Hypothalamus (tissue), 51 donors: Measurements from ENCODE around the gene PLCH1.

Experiments
- DNase-seq, 51 donors: peaks; one replicate each; lab custom pipeline; 2025; lab: John Stamatoyannopoulos, UW

Gene PLCH1

DNA sequence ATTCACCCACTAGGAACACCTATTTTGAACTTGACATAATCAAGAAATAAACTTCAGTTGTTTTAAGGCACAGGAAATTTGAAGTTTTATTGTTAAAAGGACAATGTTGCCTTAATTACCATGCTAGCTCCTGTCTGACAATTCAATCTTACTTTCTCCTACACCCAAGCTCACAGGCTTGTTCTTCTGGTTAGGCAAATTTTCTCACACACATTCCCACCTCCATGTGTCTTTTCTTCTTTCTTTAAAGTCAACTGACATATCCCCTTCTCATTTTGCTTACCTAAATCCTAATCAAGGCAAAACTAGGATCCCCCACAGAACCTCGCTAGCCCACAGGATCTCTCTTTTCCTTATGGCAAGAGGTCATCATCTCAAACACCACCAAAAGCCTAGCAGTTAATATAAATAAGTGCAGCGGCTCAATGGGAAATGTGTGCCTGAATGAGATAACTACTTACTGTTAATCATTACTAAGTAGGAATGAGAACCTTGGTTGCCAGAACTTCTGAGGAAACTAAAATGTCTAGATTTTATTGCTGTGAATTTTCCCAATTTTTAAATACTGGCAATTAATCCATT, 189.3 kb downstream of the PLCH1 start:
- no peak for DNase-seq

DNA sequence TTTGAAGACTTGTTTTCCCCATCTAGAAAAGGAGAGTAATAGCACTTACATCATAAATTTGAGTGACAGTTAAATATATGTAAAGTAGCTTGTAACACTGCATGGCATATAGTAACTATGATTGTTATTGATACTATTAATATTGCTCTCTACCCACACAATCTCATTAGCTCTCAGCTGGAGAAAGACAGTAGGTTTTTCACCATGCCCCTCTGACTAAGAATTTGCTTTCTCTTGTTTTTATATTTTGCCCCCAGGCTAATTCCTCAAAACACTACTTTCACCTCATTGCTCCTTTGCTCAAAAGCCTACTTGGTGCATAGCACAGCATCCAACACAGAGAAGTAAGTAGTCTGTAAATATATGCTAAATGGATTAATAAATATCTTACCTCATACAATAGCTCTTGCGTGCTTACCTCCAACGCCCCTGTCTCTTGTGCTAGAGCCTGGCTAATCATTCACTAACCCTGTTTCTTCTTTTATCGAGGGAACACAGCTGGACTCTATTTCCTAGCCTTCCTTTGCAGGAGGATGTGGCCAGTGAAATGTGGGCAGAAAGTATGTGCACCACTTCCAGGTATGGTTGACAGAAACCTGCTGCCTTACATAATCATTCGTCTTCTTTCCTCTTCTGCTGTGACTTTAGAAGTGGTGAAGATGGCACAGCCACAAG, 190.0 kb downstream of the PLCH1 start:
- no peak for DNase-seq

DNA sequence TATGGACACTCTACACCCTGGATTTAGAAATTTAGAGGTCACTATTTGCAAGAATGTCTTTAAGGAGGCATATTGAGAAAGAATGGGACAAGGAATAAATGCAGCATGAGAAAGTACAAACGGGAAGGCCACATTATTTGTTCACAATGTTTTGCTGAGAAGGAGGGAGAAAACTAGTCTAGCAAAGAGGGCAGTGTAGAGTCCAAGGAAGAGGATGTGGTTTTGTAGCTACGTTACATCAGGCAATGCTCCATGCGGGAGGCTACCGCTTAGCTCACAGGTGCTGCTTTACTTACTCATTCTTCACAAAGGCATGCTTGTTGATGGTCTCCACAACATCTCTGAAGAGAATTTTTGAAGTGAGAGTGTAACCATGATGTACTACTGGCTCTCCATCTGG, 191.1 kb downstream of the PLCH1 start:
- DNase-seq, result no peak

DNA sequence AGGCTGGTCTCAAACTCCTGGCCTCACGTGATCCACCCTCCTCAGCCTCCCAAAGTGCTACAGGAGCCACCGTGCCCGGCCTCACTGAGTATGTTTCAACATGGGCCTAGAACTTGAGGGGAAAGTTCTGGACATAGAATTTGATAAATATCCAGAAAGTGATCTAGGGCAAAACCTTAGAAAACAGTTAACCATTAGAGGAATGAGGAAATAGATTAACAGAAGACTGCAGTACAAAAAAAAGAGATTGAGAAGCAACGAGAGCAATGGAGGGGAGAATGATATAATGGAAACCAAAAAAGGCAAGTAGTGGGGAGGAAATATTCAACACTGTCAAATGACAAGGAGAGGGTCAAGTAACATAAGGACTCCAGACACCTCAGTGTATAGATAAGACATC, 191.5 kb downstream of the PLCH1 start:
- DNase-seq, result no peak

DNA sequence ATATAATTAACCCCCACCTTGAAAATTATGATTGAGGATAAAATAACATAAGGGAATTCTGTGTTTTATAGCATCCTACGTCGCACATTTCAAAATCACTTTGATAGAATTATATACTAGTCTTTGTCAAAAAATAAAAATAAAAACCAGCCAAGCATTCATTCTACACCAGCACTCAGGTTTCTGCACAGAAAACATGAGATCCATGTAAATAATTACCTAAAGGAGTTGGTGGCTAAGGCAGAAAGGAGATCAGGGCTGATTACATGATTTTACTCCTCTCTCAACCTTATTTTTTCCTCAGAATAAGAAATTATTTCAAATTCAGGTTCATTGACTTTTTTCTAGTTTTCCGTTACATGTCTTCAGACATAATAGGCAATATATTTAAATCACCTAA, 194.5 kb downstream of the PLCH1 start:
- no peak for DNase-seq

DNA sequence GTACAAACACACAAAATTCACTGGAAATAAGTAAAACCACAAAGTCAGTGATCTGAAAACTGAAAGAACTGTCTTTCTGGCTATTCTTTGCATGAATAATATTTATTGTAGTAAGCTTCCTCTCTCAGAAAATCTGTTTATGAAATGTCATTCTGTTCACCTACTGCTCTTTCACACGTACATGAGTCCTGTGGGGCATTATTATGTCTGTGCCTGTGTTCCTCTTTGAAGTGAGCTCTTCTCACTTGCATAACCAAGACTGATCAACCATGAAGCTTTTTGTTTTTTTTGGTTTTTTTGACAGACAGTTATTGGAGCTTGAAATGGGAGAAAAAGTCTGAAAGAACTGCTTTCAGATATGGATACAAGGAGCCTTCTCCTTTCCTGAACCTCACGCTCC, 195.8 kb downstream of the PLCH1 start:
- DNase-seq, result no peak

DNA sequence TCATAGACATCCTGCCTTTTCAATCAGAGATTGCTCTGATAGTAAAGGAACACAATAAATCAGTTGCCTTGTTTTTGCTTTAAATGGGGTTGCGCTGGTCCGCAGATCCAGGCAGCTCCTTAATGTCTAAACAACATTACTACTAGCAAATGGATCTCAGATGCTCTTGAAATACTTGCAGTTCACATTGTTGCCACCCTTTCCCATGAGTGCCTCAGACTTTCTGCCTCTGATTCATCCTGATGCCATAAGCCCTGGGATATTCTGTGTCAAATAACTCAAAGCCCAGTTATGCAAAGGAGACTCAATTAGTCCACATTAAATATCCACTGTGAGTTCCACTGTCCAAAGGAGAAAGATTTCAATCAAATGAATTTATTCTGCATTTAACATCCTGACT, 196.7 kb downstream of the PLCH1 start:
- no peak for DNase-seq

DNA sequence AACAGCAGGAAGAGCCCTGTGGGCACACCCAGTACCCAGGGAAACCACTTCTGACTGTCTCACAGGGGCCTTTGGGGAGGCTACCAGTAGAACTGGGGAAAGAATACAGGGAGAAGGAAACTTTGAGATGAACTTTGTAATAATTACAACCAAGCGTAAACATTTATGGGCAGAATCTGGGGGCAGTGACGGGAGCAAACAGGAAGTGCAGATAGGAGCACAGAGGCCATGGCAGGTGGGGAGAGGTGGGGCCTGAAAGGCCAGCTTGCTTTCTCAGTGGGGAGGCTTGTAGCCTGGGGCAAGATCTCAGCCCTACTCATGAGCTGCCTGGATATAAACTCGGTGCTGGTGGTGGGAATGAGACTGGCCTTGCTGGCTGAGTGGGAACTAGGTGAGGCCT, 209.8 kb downstream of the PLCH1 start:
- no peak for DNase-seq

DNA sequence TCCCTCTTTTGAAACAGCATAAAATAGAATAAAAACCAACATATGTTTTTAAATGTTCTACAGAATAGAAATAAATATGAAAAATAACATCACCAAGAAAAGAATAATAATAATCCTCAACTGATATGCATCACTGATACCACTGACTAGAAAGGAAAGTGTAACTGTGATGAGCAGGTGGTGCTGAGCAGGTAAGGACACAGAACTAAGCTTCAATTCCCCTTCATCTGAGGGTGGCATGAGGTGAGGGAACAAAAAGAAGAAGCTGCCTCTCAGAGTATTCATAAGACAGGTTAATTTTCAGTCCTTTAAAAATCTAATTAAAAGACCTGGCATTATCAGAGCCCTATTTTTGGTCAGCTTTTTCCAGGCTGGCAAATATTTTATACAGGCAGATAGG, 216.3 kb downstream of the PLCH1 start:
- no peak for DNase-seq

DNA sequence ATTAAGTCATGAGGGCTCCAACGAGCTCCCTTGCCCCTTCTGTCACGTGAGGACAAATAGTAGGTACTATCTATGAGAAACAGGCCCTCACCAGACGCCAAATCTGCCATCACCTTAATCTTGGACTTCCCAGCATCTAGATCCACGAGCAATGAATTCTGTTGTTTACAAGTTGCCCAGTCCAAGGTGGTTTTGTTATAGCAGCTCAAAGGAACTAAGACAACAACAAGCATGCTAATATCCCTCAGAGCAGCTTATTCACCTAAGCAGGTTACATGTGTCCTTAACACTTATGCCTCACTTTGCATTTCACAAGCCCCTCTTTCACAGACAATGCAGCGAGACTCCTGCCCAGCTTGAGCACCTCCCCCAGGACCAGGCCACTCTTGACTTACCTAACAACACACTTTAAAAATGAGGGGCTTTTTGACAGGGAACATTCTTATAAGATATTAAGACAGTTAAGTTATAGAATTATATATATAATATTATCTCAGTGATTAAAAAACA, 219.5 kb downstream of the PLCH1 start:
- DNase-seq, result no peak

DNA sequence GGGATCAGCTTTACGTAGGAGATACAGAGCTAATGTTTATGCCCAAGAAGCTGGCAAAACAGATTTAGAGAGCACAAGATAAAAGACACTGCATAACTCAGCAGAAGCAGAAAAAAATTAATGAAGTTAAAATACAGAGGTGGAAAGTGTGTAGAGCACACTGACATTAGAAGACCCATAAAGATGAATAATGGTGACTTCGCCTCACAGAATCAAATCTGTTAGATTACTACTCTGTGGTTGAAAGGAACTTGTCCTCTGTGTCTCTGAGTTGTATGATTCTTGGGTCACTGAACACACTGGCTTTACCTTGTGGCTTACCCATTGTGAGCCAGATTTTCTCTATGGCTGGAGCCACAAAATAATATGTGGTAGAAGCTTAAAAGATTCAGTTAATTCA, 224.4 kb downstream of the PLCH1 start:
- DNase-seq, result no peak

DNA sequence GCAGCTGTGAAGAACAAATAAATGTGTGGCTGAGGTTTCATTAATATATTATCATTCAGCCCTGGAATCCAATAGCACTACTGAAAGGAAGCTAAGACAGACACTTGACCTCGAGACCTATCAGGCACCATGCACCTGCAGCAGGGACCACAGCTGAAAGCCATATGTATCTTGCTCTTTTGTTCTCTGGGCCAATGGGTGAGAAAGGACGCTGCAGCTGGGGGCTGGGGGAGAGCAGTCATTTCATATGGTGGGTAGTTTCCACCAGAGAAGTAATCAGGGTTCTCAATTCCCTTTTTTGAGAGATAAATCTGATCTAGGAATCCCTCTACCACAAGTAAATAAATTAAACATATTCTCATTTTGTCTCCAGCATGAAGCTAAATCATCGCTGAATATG, 225.8 kb downstream of the PLCH1 start:
- DNase-seq, result no peak

DNA sequence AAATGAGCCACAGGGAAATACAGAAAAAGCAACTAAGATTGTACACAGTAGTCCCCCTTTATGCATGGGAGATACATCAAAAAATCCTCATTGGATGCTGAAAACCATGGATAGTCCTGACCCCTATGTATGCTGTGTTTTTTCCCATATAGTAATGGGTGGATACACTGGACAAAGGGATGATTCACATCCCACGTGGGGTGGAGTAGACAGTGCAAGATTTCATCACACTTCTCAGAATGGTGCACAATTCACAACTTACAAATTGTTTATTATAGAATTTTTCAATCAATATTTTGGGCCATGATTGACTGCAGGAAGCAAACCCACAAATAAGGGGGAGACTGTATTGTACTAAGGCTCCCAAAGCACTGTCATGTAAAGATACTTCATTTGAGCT, 227.0 kb downstream of the PLCH1 start:
- no peak for DNase-seq

DNA sequence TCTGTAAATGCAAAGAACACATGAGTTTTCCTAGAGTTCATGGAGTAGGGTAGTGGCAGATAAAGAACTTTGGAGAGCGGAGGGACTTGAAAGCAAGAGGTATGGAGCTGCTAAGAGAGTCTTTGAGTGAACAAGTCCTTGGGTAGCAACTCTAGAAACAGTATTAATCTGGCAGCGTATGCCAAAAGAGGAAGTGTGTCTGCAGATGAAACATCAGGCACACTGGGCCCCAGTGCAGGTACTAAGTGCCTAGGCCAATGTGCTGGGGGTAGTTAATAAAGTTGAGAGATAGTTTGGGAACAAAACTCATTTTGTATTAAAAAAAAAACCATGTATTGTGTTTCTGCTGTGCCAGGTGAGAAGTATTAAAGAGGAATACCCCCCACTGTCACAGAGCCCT, 228.4 kb downstream of the PLCH1 start:
- DNase-seq, result no peak

DNA sequence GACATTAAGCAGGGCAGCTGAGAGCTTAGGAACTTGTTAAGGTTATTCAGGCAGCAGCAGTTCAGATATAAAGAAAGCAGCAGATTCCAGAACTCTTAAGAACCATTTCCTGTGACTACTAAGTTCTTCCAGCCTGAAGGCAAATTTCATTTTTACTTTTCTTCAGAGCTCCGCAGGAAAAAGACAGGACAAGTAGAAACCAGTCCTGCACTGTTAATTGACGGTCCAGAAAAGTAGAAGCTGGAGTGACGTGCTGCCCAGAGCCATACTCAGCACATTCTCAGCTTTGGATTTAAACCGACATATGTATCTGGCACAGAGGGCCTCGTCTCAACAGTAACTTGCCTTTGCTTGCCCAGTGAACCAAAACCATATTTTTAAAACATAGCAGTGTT, 232.0 kb downstream of the PLCH1 start:
- DNase-seq, result no peak

DNA sequence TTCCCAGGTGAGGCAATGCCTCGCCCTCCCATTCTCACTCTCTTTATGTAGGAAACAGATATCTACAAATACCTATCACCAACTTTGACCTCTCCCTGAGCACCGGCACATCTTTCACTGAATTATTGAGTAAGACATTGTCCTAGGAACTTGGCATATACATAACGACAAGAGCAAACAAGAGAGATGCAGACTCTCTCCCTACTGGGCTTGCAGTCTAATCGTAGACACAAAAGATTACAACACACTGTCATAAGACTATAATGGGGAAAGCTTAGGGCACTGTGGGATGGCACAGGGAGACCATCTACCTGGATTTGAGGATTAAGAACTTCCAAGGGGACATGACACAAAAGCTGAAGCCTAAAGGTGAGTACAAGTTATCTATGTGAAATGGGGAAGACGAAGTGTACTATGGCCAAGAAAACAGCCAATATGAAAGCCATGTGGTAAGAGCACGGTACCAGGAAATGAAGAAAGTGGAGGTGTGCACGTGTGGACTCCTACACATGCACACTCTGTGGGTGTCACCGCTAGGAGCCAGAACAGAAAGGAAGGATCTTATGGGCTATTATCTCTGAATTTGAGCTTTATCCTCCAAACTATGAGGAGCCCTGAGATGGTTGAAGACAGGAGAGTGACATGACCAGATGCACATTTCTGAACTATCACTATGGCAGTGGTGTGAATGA, 232.6 kb downstream of the PLCH1 start:
- no peak for DNase-seq

DNA sequence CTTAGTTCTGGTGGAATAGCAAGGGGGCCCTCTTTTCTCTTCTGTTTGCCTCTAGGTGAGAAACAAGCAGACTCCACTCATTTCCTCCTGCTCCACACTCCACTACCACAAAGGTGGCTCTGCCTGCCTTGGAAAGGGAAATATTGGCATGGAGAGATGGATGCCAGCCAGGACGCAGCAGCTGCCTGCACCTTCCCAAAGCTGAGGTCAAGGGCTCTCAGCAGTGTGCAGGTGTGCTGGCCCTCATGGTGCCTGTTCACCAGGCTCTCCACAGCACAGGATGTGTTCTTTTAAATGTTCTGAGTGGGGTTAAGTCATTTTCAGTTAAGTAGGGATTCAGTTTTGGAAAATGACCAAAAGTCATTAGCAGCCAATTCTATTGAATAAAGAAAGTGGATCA, 240.2 kb downstream of the PLCH1 start:
- no peak for DNase-seq

DNA sequence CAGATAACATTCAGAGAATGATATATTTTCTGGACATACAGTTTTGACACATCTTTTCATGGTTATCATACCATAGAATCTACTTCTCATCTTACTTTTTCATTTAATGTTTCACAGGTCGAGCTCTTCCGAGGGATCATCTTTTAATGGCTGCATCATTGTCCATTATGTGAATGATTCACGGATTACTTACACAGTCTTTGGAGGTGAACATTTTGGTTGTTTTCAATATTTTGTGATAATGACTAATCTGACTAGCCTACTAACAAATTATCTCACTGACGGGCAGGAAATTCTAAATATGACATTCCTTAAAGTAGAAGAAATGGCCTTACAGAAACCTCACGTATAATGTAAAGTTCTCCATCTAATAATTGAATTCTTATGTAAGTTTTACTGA, 242.2 kb downstream of the PLCH1 start:
- DNase-seq, result no peak

DNA sequence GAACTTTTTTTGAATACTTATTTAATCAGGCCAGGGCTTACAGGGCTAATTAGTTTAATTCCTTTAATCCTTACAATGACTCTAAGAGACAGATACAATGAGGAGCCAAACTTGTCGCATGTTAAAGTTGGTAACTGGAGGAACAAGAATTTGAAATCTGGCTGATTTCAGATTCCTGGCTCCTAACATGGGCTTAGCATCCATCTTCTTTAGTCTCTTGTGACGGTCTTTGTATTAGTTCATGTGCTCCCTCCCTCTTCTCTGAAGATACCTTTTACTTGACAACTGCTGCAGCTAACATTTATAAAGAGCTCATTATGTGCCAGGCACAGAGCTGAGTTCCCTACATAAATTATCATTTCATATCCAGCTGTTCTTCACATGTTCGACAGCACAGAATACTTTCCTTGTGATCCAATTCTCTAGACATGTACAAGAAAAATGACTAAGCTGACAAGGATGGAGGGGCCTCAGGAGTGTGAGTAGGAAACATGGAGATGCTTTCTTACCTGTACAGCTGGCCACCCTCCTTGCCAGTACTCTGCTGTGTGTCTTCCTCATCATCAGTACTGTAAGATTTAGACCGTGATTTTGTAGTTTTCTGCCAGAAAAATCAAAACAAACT, 244.6 kb downstream of the PLCH1 start:
- DNase-seq, result no peak

DNA sequence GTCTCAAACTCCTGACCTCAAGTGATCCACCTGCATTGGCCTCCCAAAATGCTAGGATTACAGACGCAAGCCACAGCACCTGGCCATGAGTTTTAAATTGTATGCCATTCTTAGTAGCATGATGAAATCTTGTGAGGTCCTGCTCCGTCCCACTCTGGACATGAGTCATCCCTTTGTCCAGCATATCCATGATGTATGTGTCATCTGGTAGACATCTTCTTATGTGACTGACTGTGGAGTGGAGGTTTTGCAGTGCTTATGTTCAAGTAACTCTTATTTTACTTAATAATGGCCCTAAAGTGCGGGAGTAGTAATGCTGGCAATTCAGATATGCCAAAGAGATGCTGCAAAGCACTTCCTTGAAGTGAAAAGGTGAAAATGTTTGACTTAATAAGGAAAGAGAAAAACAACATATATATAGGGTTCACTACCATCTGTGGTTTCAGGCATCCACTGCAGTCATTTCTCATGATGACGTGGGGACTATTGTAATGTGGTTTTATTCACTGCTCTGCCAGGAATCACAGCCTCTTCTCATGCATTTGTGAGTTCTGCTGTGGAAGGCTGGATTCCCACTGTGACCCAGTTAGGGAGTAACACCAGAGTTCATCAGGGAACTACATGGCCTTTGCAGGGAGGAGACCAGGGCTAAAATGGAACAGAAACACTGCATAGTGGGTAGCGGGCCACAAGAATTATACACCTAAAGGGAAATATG, 246.8 kb downstream of the PLCH1 start:
- DNase-seq, result no peak

DNA sequence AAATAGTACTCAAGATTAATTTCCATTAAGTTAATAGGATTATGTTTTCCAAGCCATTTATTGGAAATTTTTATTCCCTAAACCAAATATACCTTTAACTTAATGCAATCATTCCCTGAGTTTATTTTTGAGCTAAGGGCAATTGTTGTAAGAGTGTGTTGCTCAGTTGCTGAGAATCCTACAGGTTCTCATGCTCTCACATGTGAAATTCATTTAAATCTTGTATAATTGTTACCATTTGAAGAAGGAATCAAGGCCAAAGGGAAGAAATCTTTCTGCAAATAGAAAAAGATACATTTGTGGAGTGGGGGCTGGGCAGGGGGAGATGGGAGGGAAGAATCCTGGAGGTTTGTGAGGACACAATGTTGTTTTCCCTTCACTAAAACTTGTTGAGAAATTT, 248.7 kb downstream of the PLCH1 start:
- DNase-seq, result no peak
